WERI-Rb-1 (cell line): ENCODE results near the gene GPR156.

Source experiments
- DNase-seq: peaks from one replicate; pipeline ENCODE4 v3.0.0-alpha.2; 2020
- H3K27ac ChIP-seq: fragments of 250-450 bp; sonication (Bioruptor Pico); 2 replicates; pipeline ENCODE4 v1.5.1; 2020; ENCODE audit warnings: mild to moderate bottlenecking, moderate library complexity
- H3K27me3 ChIP-seq: fragments of 250-450 bp; sonication (Bioruptor Pico); 2 replicates; pipeline ENCODE4 v1.5.1; 2021; ENCODE audit warnings: mild to moderate bottlenecking, low read depth, moderate library complexity; ENCODE audit not compliant: insufficient read depth, severe bottlenecking
- H3K36me3 ChIP-seq: fragments of 250-450 bp; sonication (Bioruptor Pico); 2 replicates; pipeline ENCODE4 v1.5.1; 2020; ENCODE audit warnings: mild to moderate bottlenecking, moderate library complexity
- H3K4me3 ChIP-seq: 2 replicates; pipeline ENCODE4 v1.5.1; 2011; ENCODE audit warnings: low read depth, mild to moderate bottlenecking, control low read depth, low read length
- H3K9me3 ChIP-seq: fragments of 250-450 bp; sonication (Bioruptor Pico); 2 replicates; pipeline ENCODE4 v1.5.1; 2021; ENCODE audit warnings: mild to moderate bottlenecking, moderate library complexity; ENCODE audit not compliant: severe bottlenecking
- TF ChIP-seq, protein P1 (sequence below): IDR thresholded peaks from 2 replicates; pipeline ENCODE4 v1.5.1; 2011; ENCODE audit warnings: low read depth, mild to moderate bottlenecking, control low read depth, inconsistent platforms, low read length

Gene GPR156

GRCh38 chr3:120148187-120148949 is 136.7 kb downstream of the GPR156 start:
- Histone ChIP-seq H3K4me3 (no peak overlapping the region), H3K9me3 (no peaks in the 10 kb centered on the region), H3K27me3 (no peaks in the 10 kb centered on the region), H3K36me3 (no peaks in the 10 kb centered on the region), H3K27ac (no peak overlapping the region)
- TF ChIP-seq, protein P1, sequence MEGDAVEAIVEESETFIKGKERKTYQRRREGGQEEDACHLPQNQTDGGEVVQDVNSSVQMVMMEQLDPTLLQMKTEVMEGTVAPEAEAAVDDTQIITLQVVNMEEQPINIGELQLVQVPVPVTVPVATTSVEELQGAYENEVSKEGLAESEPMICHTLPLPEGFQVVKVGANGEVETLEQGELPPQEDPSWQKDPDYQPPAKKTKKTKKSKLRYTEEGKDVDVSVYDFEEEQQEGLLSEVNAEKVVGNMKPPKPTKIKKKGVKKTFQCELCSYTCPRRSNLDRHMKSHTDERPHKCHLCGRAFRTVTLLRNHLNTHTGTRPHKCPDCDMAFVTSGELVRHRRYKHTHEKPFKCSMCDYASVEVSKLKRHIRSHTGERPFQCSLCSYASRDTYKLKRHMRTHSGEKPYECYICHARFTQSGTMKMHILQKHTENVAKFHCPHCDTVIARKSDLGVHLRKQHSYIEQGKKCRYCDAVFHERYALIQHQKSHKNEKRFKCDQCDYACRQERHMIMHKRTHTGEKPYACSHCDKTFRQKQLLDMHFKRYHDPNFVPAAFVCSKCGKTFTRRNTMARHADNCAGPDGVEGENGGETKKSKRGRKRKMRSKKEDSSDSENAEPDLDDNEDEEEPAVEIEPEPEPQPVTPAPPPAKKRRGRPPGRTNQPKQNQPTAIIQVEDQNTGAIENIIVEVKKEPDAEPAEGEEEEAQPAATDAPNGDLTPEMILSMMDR = no peak
- DNase-seq = no peak

DNA sequence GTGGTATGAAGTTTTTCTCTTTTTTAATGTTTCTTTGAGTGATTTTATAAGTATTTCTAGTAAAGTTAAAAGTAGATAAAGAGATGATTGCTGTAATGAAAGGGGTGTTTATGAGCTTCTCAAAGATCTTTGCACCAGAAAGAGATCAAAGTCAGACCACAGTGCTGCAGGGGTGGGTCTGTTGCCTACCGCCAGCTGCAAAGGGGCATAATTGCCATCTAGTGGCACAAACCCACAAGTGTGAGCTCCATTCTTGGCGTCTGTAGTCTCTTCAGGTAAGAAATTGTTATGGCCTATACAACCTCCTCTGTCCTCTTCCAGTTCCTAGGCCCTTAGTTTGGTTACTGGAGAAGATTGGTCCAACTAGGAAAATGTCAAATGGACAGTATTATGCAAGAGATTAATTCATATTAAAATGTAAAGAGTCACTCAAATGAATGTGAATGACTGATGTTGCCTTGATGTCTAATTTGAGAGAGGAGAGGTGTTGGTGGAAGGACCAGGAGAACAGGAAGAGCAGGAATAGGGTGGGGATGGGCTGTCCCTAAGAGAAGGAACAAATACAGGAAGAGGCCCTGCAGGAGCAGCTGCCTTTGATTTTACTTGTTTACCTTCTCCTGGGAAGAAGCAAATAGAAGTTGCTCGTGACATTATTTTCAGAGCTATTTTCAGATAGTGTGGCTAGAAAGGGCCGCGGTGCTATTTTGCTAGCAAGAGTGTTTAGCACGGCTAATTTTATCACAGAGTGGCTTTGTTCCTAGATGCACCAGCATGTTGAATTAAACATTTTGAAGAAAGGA is 137.8 kb downstream of the GPR156 start:
- TF ChIP-seq, protein P1 = 0 out of 2 replicates have a peak, but pooled peaks have one; percentile 15
- Histone ChIP-seq H3K9me3 (no peaks in the 10 kb centered on the region), H3K27me3 (no peaks in the 10 kb centered on the region), H3K36me3 (no peaks in the 10 kb centered on the region), H3K4me3 (no peak overlapping the region), H3K27ac (no peak overlapping the region)
- DNase-seq = no peak

- no peaks in the 10 kb centered on the region for H3K27me3 ChIP-seq
- no peak for DNase-seq
- no peak overlapping the region for H3K4me3 ChIP-seq
- H3K9me3 ChIP-seq = no peaks in the 10 kb centered on the region
- H3K27ac ChIP-seq = no peak overlapping the region
- TF ChIP-seq, protein P1 = no peak
- no peaks in the 10 kb centered on the region for H3K36me3 ChIP-seq
These were observed 139.3 kb downstream of the GPR156 start for GRCh38 chr3:120145542-120146285.

DNA sequence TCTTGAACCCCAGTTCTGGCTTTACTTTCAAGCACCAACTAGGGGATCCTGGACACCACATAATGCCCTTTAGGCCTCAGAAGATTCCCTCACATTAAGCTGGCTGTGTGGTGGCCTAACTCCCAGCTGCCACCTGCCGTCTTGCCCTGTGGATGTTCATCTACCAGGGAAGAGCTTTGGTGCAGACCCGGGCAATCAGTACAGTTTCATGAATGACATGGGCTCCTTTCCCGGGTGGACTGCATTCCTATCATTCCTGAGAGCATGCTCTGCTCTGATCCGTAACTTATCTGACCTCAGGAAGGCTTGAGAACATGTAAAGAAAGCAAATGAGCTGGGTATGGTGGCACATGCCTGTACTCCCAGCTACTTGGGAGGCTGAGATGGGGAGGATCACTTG is 140.8 kb downstream of the GPR156 start:
- TF ChIP-seq, protein P1 = no peak
- DNase-seq = no peak
- H3K27ac ChIP-seq = no peak overlapping the region
- H3K9me3 ChIP-seq = no peaks in the 10 kb centered on the region
- H3K27me3 ChIP-seq = no peaks in the 10 kb centered on the region
- H3K36me3 ChIP-seq = no peaks in the 10 kb centered on the region
- no peak overlapping the region for H3K4me3 ChIP-seq

GRCh38 chr3:120143676-120144075 is 141.3 kb downstream of the GPR156 start:
- no peak overlapping the region for H3K27ac ChIP-seq
- H3K4me3 ChIP-seq = no peak overlapping the region
- no peaks in the 10 kb centered on the region for H3K36me3 ChIP-seq
- no peaks in the 10 kb centered on the region for H3K9me3 ChIP-seq
- TF ChIP-seq, protein P1 = no peak
- no peak for DNase-seq
- no peaks in the 10 kb centered on the region for H3K27me3 ChIP-seq
